ENCODE measurements around the gene NOP9. TPM values are rescaled to one million over a fixed set of nuclear protein-coding genes. Genes with fewer than 3 reads are reported as not detected.
A peak's percentile ranks its signal among the peaks of the same experiment; 100 is the strongest.

Gene NOP9
- total RNA-seq, 1 donor from 2014 or later = 23.5 TPM

- Histone ChIP-seq H3K9me3 (ENCODE audit: insufficient read depth, low read depth, low read length) (no peaks in the 10 kb centered on the region), H3K79me2 (ENCODE audit: insufficient read depth, low read length) (no peaks in the 10 kb centered on the region), H3K9ac (ENCODE audit: low read length) (no peak overlapping the region), H3K36me3 (ENCODE audit: insufficient read depth, low read length) (peaks cover 3% of the 10 kb centered on the region), H2AFZ (ENCODE audit: low read depth, low read length) (no peak overlapping the region), H3K4me1 (ENCODE audit: insufficient read depth, low read length) (no peaks in the 10 kb centered on the region), H3K4me2 (ENCODE audit: low read length) (no peak overlapping the region), H3K27me3 (ENCODE audit: insufficient read depth, low read length) (no peaks in the 10 kb centered on the region), H3K27ac (ENCODE audit: low read depth, low read length) (no peak overlapping the region), H3K4me3 (ENCODE audit: insufficient read depth, low read depth, low read length) (no peak overlapping the region), H4K20me1 (ENCODE audit: insufficient read depth, low read length) (peaks cover 12% of the 10 kb centered on the region)
- Mint-ChIP-seq H3K27me3 (ENCODE audit: low read depth, unreplicated experiment) (no peaks in the 10 kb centered on the region), H3K36me3 (ENCODE audit: low read depth, unreplicated experiment) (peaks cover 8% of the 10 kb centered on the region), H3K9me3 (ENCODE audit: unreplicated experiment) (no peaks in the 10 kb centered on the region), H3K4me3 (ENCODE audit: unreplicated experiment) (no peak overlapping the region), H3K27ac (ENCODE audit: unreplicated experiment) (peak overlapping the region; percentile 2), H3K4me1 (ENCODE audit: low read depth, unreplicated experiment) (peaks cover 10% of the 10 kb centered on the region)
- DNase-seq (ENCODE audit: low read depth) = peak; percentile 17
- TF ChIP-seq CTCF (IDR thresholded peaks at IDR 0.05; ENCODE audit: insufficient read depth, low read depth, low read length) = no peak
- TF ChIP-seq EZH2 (IDR thresholded peaks at IDR 0.05; ENCODE audit: insufficient read depth, low read length) = no peak
- no peak for FAIRE-seq
Measured at GRCh38 chr14:24285351-24285750, 14.3 kb upstream of the NOP9 start.

GRCh38 chr14:24286996-24287395 is 12.7 kb upstream of the NOP9 start:
- Histone ChIP-seq H2AFZ (ENCODE audit: low read depth, low read length) (no peak overlapping the region), H3K27me3 (ENCODE audit: insufficient read depth, low read length) (no peaks in the 10 kb centered on the region), H3K36me3 (ENCODE audit: insufficient read depth, low read length) (peaks cover 7% of the 10 kb centered on the region), H3K79me2 (ENCODE audit: insufficient read depth, low read length) (no peaks in the 10 kb centered on the region), H3K4me2 (ENCODE audit: low read length) (no peak overlapping the region), H3K27ac (ENCODE audit: low read depth, low read length) (no peak overlapping the region), H3K9ac (ENCODE audit: low read length) (no peak overlapping the region), H3K4me3 (ENCODE audit: insufficient read depth, low read depth, low read length) (no peak overlapping the region), H4K20me1 (ENCODE audit: insufficient read depth, low read length) (no peaks in the 10 kb centered on the region), H3K4me1 (ENCODE audit: insufficient read depth, low read length) (no peaks in the 10 kb centered on the region), H3K9me3 (ENCODE audit: insufficient read depth, low read depth, low read length) (no peaks in the 10 kb centered on the region)
- H3K4me1 Mint-ChIP-seq (ENCODE audit: low read depth, unreplicated experiment) = peaks cover 6% of the 10 kb centered on the region
- no peak overlapping the region for H3K27ac Mint-ChIP-seq (ENCODE audit: unreplicated experiment)
- H3K4me3 Mint-ChIP-seq (ENCODE audit: unreplicated experiment) = no peak overlapping the region
- no peak for TF ChIP-seq CTCF (IDR thresholded peaks at IDR 0.05; ENCODE audit: insufficient read depth, low read depth, low read length)
- no peak for TF ChIP-seq EZH2 (IDR thresholded peaks at IDR 0.05; ENCODE audit: insufficient read depth, low read length)
- no peak for DNase-seq (ENCODE audit: low read depth)
- FAIRE-seq = no peak
- no peaks in the 10 kb centered on the region for H3K9me3 Mint-ChIP-seq (ENCODE audit: unreplicated experiment)
- H3K36me3 Mint-ChIP-seq (ENCODE audit: low read depth, unreplicated experiment) = peaks cover 7% of the 10 kb centered on the region
- H3K27me3 Mint-ChIP-seq (ENCODE audit: low read depth, unreplicated experiment) = no peaks in the 10 kb centered on the region

GRCh38 chr14:24289649-24290280 is 9.9 kb upstream of the NOP9 start:
- H3K36me3 Mint-ChIP-seq (ENCODE audit: low read depth, unreplicated experiment) = peaks cover 3% of the 10 kb centered on the region
- Histone ChIP-seq H3K4me2 (ENCODE audit: low read length) (no peak overlapping the region), H4K20me1 (ENCODE audit: insufficient read depth, low read length) (no peaks in the 10 kb centered on the region), H3K79me2 (ENCODE audit: insufficient read depth, low read length) (no peaks in the 10 kb centered on the region), H3K27ac (ENCODE audit: low read depth, low read length) (no peak overlapping the region), H3K9ac (ENCODE audit: low read length) (no peak overlapping the region), H3K9me3 (ENCODE audit: insufficient read depth, low read depth, low read length) (no peaks in the 10 kb centered on the region), H3K36me3 (ENCODE audit: insufficient read depth, low read length) (peaks cover 7% of the 10 kb centered on the region), H3K27me3 (ENCODE audit: insufficient read depth, low read length) (no peaks in the 10 kb centered on the region), H3K4me1 (ENCODE audit: insufficient read depth, low read length) (no peaks in the 10 kb centered on the region), H2AFZ (ENCODE audit: low read depth, low read length) (no peak overlapping the region), H3K4me3 (ENCODE audit: insufficient read depth, low read depth, low read length) (no peak overlapping the region)
- DNase-seq (ENCODE audit: low read depth) = no peak
- TF ChIP-seq CTCF (IDR thresholded peaks at IDR 0.05; ENCODE audit: insufficient read depth, low read depth, low read length) (no peak), EZH2 (IDR thresholded peaks at IDR 0.05; ENCODE audit: insufficient read depth, low read length) (no peak)
- H3K4me3 Mint-ChIP-seq (ENCODE audit: unreplicated experiment) = no peak overlapping the region
- no peaks in the 10 kb centered on the region for H3K9me3 Mint-ChIP-seq (ENCODE audit: unreplicated experiment)
- FAIRE-seq = no peak
- H3K4me1 Mint-ChIP-seq (ENCODE audit: low read depth, unreplicated experiment) = peaks cover 4% of the 10 kb centered on the region
- H3K27ac Mint-ChIP-seq (ENCODE audit: unreplicated experiment) = no peak overlapping the region
- no peaks in the 10 kb centered on the region for H3K27me3 Mint-ChIP-seq (ENCODE audit: low read depth, unreplicated experiment)

Data from astrocyte (in vitro differentiated cells and primary cell).